Neural crest cell (in vitro differentiated cells): ENCODE results near the gene WDR27. TPM values are rescaled to one million over a fixed set of nuclear protein-coding genes. Genes with fewer than 3 reads are reported as not detected.

Experiments used
- DNase-seq: peaks from one replicate; pipeline ENCODE4 v3.0.0; 2021; ENCODE audit warnings: low read depth, mixed read lengths, low spot score
- H3K27ac Mint-ChIP-seq: one replicate; pipeline ENCODE4 v1.8.0; 2021; ENCODE audit warnings: mild to moderate bottlenecking, mixed read lengths; ENCODE audit not compliant: unreplicated experiment
- H3K27me3 Mint-ChIP-seq: 2 replicates; pipeline ENCODE4 v1.8.0; 2021; ENCODE audit warnings: low read depth, mild to moderate bottlenecking, mixed read lengths
- H3K36me3 Mint-ChIP-seq: 2 replicates; pipeline ENCODE4 v1.8.0; 2021; ENCODE audit warnings: low read depth, mild to moderate bottlenecking, mixed read lengths
- H3K4me1 Mint-ChIP-seq: 2 replicates; pipeline ENCODE4 v1.8.0; 2021; ENCODE audit warnings: mixed read lengths
- H3K4me3 Mint-ChIP-seq: one replicate; pipeline ENCODE4 v1.8.0; 2021; ENCODE audit warnings: mild to moderate bottlenecking, mixed read lengths
- H3K9me3 Mint-ChIP-seq: 2 replicates; pipeline ENCODE4 v1.8.0; 2021; ENCODE audit warnings: mixed read lengths
- CTCF ChIP-seq: fragments of 200-600 bp; sonication (generic); conservative IDR thresholded peaks from 2 replicates; pipeline ENCODE4 v1.5.0; 2021; ENCODE audit warnings: antibody characterized with exemption, mild to moderate bottlenecking
- total RNA-seq: library from RNA; stranded (reverse); gene quantifications from 2 replicates; pipeline ENCODE4 v1.2.1, GENCODE V29; 2021

The WDR27 gene
- total RNA-seq, 1 donor from 2014 or later, result 103 TPM

- Mint-ChIP-seq H3K9me3 (no peaks in the 10 kb centered on the region), H3K4me1 (no peaks in the 10 kb centered on the region), H3K27ac (no peak overlapping the region), H3K36me3 (peaks cover 7% of the 10 kb centered on the region), H3K4me3 (no peak overlapping the region), H3K27me3 (no peaks in the 10 kb centered on the region)
- no peak for TF ChIP-seq CTCF
- no peak for DNase-seq
These were observed 130.5 kb downstream of the WDR27 start for GRCh38 chr6:169571123-169571962.

GRCh38 chr6:169568314-169569087, 133.3 kb downstream of the WDR27 start:
- H3K36me3 Mint-ChIP-seq, result peaks cover 11% of the 10 kb centered on the region
- no peak overlapping the region for H3K4me3 Mint-ChIP-seq
- no peak for DNase-seq
- H3K9me3 Mint-ChIP-seq, result no peaks in the 10 kb centered on the region
- TF ChIP-seq CTCF, result no peak
- no peaks in the 10 kb centered on the region for H3K27me3 Mint-ChIP-seq
- H3K27ac Mint-ChIP-seq, result no peak overlapping the region
- H3K4me1 Mint-ChIP-seq, result no peaks in the 10 kb centered on the region

- no peak for TF ChIP-seq CTCF
- no peaks in the 10 kb centered on the region for H3K9me3 Mint-ChIP-seq
- no peak overlapping the region for H3K27ac Mint-ChIP-seq
- H3K27me3 Mint-ChIP-seq, result no peaks in the 10 kb centered on the region
- no peaks in the 10 kb centered on the region for H3K4me1 Mint-ChIP-seq
- DNase-seq, result no peak
- peaks cover 8% of the 10 kb centered on the region for H3K36me3 Mint-ChIP-seq
- H3K4me3 Mint-ChIP-seq, result no peak overlapping the region
These were observed 134.0 kb downstream of the WDR27 start for GRCh38 chr6:169567819-169568218.

- H3K36me3 Mint-ChIP-seq, result peaks cover 12% of the 10 kb centered on the region
- no peak for DNase-seq
- H3K9me3 Mint-ChIP-seq, result no peaks in the 10 kb centered on the region
- H3K4me1 Mint-ChIP-seq, result no peaks in the 10 kb centered on the region
- no peak for TF ChIP-seq CTCF
- H3K27me3 Mint-ChIP-seq, result no peaks in the 10 kb centered on the region
- H3K4me3 Mint-ChIP-seq, result no peak overlapping the region
- H3K27ac Mint-ChIP-seq, result no peak overlapping the region
These were observed 134.7 kb downstream of the WDR27 start for GRCh38 chr6:169566961-169567750.

GRCh38 chr6:169566319-169566718, 135.5 kb downstream of the WDR27 start:
- no peak overlapping the region for H3K4me3 Mint-ChIP-seq
- H3K27me3 Mint-ChIP-seq, result no peaks in the 10 kb centered on the region
- H3K4me1 Mint-ChIP-seq, result no peaks in the 10 kb centered on the region
- DNase-seq, result no peak
- no peak overlapping the region for H3K27ac Mint-ChIP-seq
- no peak for TF ChIP-seq CTCF
- H3K9me3 Mint-ChIP-seq, result no peaks in the 10 kb centered on the region
- H3K36me3 Mint-ChIP-seq, result peaks cover 17% of the 10 kb centered on the region
